ENCODE results near the gene IDE. TPM values are rescaled to one million over a fixed set of nuclear protein-coding genes. Genes with fewer than 3 reads are reported as not detected.
A peak's percentile ranks its signal among the peaks of the same experiment; 100 is the strongest.

IDE gene
- total RNA-seq, 1 donor from 2014 or later = 35.9 TPM

- Mint-ChIP-seq H3K27me3 (no peaks in the 10 kb centered on the region), H3K4me3 (peak overlapping the region; percentile 59), H3K36me3 (peaks cover 5% of the 10 kb centered on the region), H3K9me3 (no peaks in the 10 kb centered on the region), H3K4me1 (ENCODE audit: unreplicated experiment) (peaks cover 5% of the 10 kb centered on the region), H3K27ac (peak overlapping the region; percentile 59)
- TF ChIP-seq CTCF (conservative IDR thresholded peaks at IDR 0.05) = no peak
- DNase-seq (ENCODE audit: extremely low spot score, unreplicated experiment) = no peak
Observed at GRCh38 chr10:92544296-92544695, 29.6 kb downstream of the IDE start.

DNA sequence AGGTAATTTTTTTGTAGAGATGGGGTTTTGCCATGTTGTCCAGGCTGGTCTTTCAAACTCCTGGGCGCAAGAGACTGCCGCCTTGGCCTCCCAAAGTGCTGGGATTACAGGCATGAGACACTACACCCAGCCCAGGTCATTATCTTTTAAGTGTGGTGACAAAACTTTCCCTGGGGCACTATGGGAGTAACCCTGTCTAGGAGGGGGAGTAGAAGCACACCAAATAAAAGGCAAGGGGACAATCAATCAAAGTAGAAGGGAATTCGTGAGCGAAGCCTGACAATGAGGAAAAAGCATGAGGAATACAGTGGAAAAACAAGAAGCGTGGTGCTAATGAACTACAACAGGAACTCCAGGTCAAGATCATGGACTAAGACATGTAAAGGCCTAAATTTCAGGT is 31.4 kb downstream of the IDE start:
- Mint-ChIP-seq H3K4me3 (no peak overlapping the region), H3K4me1 (ENCODE audit: unreplicated experiment) (peaks cover 5% of the 10 kb centered on the region), H3K9me3 (no peaks in the 10 kb centered on the region), H3K27ac (no peak overlapping the region), H3K27me3 (no peaks in the 10 kb centered on the region), H3K36me3 (no peaks in the 10 kb centered on the region)
- DNase-seq (ENCODE audit: extremely low spot score, unreplicated experiment) = no peak
- no peak for TF ChIP-seq CTCF (conservative IDR thresholded peaks at IDR 0.05)

DNA sequence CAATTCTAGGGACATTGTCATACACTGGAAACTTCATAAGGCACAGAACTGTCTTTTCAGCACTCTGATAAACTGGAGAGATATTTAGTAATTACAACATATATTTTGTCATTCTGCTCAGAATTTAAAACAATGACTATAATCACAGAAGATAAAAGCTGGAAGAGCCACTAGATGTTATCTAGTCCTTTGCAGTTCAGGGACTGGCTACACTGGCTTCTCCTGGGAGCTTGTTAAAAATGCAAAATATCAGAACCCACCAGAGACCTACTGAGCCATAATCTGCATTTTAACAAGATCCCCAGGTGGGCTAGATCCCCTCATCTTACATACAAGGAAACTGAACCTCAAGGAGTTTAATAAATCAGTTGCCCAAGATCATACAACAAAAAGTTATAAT is 32.3 kb downstream of the IDE start:
- peaks cover 5% of the 10 kb centered on the region for H3K4me1 Mint-ChIP-seq (ENCODE audit: unreplicated experiment)
- DNase-seq (ENCODE audit: extremely low spot score, unreplicated experiment) = no peak
- no peaks in the 10 kb centered on the region for H3K27me3 Mint-ChIP-seq
- no peak for TF ChIP-seq CTCF (conservative IDR thresholded peaks at IDR 0.05)
- no peak overlapping the region for H3K4me3 Mint-ChIP-seq
- no peak overlapping the region for H3K27ac Mint-ChIP-seq
- no peaks in the 10 kb centered on the region for H3K36me3 Mint-ChIP-seq
- no peaks in the 10 kb centered on the region for H3K9me3 Mint-ChIP-seq

DNA sequence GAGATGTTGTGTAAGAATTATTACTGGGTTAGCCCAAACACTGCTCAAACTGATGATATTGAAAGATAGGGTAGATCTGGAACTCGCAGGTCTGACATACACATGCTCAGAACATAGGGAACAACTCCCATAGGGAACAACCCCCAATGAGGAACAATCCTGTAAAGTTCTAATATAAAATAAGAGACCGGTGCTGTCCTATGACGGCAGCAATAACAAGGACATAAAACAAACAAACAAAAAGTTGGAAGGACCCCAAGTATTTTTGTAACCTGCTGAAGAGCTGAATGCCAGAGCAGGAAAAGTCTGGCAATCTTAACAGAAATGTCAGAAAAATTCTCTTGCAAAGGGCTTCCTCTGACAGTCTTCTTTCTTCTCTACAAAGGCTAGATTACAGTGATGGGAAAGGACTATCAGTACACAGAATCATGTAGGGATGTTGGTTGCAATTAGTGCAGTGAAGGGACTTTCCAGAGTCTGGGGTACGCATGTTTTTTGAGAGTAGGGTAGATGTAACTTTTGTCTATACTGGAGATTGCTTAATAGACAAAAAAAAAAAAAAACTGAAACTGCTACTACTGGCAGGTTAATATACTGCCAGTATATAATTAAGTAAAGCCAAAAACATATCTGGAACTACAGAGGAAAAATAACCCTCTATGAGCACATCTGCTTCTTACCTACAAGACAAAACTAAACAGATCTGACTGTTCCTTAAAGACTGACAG is 35.5 kb downstream of the IDE start:
- Mint-ChIP-seq H3K4me1 (ENCODE audit: unreplicated experiment) (no peaks in the 10 kb centered on the region), H3K4me3 (no peak overlapping the region), H3K36me3 (peaks cover 8% of the 10 kb centered on the region), H3K9me3 (no peaks in the 10 kb centered on the region), H3K27ac (no peak overlapping the region), H3K27me3 (no peaks in the 10 kb centered on the region)
- no peak for TF ChIP-seq CTCF (conservative IDR thresholded peaks at IDR 0.05)
- no peak for DNase-seq (ENCODE audit: extremely low spot score, unreplicated experiment)

DNA sequence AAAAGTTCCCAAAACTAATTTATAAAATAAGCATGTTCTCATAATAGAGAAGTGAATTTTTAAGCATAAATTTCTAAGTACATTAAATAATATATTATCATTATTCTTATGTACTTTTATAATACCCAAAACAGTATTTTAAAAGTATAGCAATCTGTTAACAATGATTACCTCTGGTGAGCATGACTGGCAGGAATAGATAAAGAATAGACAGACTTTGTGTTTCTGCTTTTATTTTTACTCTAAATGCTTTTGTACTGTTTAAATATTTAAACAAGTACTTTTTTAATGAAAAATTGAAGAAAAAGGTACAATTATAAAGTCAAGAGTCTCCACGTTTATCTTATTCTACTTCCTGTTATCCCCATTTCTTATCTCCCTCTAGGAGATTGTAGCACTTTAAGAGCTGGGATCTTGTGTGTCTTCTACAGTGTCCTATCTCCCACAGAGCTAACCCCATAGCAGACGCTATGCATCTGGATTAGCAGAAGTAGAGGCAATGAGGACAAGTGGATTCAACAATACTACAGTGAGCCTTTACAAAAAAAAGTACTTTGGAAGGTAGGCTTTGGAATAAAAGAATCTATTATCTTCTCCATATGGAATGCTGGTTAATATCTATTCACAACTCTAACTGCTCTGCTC is 42.9 kb downstream of the IDE start:
- no peak for TF ChIP-seq CTCF (conservative IDR thresholded peaks at IDR 0.05)
- Mint-ChIP-seq H3K4me3 (no peak overlapping the region), H3K27me3 (no peaks in the 10 kb centered on the region)

More for the DNA sequence above, 42.9 kb downstream of the IDE start:
- no peak for DNase-seq (ENCODE audit: extremely low spot score, unreplicated experiment)
- Mint-ChIP-seq H3K9me3 (no peaks in the 10 kb centered on the region), H3K27ac (no peak overlapping the region), H3K4me1 (ENCODE audit: unreplicated experiment) (no peaks in the 10 kb centered on the region), H3K36me3 (peaks cover 22% of the 10 kb centered on the region)

Measured in type B pancreatic cell (in vitro differentiated cells).